Measurements from ENCODE around the gene UBXN4.

The UBXN4 gene

GRCh38 chr2:135831180-135831812, 89.6 kb downstream of the UBXN4 start:
- TF ChIP-seq, protein P1, sequence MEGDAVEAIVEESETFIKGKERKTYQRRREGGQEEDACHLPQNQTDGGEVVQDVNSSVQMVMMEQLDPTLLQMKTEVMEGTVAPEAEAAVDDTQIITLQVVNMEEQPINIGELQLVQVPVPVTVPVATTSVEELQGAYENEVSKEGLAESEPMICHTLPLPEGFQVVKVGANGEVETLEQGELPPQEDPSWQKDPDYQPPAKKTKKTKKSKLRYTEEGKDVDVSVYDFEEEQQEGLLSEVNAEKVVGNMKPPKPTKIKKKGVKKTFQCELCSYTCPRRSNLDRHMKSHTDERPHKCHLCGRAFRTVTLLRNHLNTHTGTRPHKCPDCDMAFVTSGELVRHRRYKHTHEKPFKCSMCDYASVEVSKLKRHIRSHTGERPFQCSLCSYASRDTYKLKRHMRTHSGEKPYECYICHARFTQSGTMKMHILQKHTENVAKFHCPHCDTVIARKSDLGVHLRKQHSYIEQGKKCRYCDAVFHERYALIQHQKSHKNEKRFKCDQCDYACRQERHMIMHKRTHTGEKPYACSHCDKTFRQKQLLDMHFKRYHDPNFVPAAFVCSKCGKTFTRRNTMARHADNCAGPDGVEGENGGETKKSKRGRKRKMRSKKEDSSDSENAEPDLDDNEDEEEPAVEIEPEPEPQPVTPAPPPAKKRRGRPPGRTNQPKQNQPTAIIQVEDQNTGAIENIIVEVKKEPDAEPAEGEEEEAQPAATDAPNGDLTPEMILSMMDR (IDR thresholded peaks at IDR 0.05; ENCODE audit: low read depth, low read length) = no peak
- H3K4me3 ChIP-seq (ENCODE audit: low read depth, low read length) = no peak overlapping the region

DNA sequence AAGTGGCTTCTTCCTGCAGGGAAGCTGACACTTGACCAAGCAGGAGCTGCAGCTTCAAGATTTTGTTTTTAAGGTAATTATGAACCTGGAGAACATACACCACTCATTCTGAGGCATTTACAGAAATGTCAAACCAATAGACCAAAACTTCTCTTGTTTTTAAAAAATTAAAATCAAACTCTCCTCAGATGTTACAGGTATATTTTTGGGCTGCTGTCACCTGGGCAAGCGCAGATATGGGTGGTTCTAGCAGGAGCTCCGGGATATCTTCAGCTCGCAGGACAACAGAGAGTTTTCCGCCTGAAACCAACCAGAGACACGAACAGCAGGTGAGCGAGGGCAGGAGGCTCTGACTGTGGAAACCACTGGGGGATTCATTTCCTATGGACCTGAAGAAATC, 91.2 kb downstream of the UBXN4 start:
- TF ChIP-seq, protein P1 (IDR thresholded peaks at IDR 0.05; ENCODE audit: low read depth, low read length) = no peak
- H3K4me3 ChIP-seq (ENCODE audit: low read depth, low read length) = no peak overlapping the region

All from WI38 (cell line).